Cardiac muscle cell (in vitro differentiated cells and primary cell): ENCODE data around the gene RASSF4. TPM values are rescaled to one million over a fixed set of nuclear protein-coding genes. Genes with fewer than 3 reads are reported as not detected.

ENCODE experiments used
- DNase-seq, 2 donors: peaks; one replicate each; pipeline versions ENCODE4 v3.0.0 to v3.0.0-alpha.2; 2010 to 2017; ENCODE audit warnings: low read depth in 1 of 2, low spot score in 1 of 2
- H3K27ac ChIP-seq: fragments of 200-600 bp; sonication (generic); 2 replicates; pipeline ENCODE4 v1.5.1; 2016
- H3K27me3 ChIP-seq: fragments of 200-600 bp; sonication (generic); 2 replicates; pipeline ENCODE4 v1.6.0; 2016; ENCODE audit warnings: control low read depth
- H3K36me3 ChIP-seq: fragments of 200-600 bp; sonication (generic); 2 replicates; pipeline ENCODE4 v1.5.1; 2016; ENCODE audit warnings: control low read depth
- H3K4me1 ChIP-seq: fragments of 200-600 bp; sonication (generic); 2 replicates; pipeline ENCODE4 v1.8.1; 2017; ENCODE audit warnings: low read depth, mild to moderate bottlenecking, mixed run types
- H3K4me3 ChIP-seq: fragments of 200-600 bp; sonication (generic); 2 replicates; pipeline ENCODE4 v1.5.1; 2016; ENCODE audit warnings: mild to moderate bottlenecking
- H3K9me3 ChIP-seq: fragments of 200-600 bp; sonication (generic); 2 replicates; pipeline ENCODE4 v1.5.1; 2017; ENCODE audit warnings: low read depth, mild to moderate bottlenecking, control low read depth
- CTCF ChIP-seq: IDR thresholded peaks from 2 replicates; pipeline ENCODE4 v1.5.1; 2012; ENCODE audit warnings: low read depth, mild to moderate bottlenecking, low read length
- polyA plus RNA-seq: library from polyadenylated mRNA; unstranded; fragments of >200 nt; fragmentation: Nextera tagmentation; extraction: Ambion mirVana; gene quantifications from 2 replicates; pipeline ENCODE4 v1.2.1, GENCODE V29; 2016
- total RNA-seq: library from RNA; depleted of rRNA; stranded (reverse); fragments of >200 nt; gene quantifications from 2 replicates; pipeline ENCODE4 v1.2.3, GENCODE V29; 2016

RASSF4 gene
- total and polyA plus RNA-seq, 2 experiments from 2014 or later, result 63.6 to 70.7 TPM

- no peaks in the 10 kb centered on the region for H3K9me3 ChIP-seq
- no peak overlapping the region for H3K4me3 ChIP-seq
- no peaks in the 10 kb centered on the region for H3K36me3 ChIP-seq
- H3K27me3 ChIP-seq, result no peaks in the 10 kb centered on the region
- H3K27ac ChIP-seq, result no peak overlapping the region
- peaks cover 9% of the 10 kb centered on the region for H3K4me1 ChIP-seq
- TF ChIP-seq CTCF, result no peak
- no peak for DNase-seq
These were observed 76.1 kb downstream of the RASSF4 start for GRCh38 chr10:45035673-45036072.

GRCh38 chr10:45040921-45041542 is 81.4 kb downstream of the RASSF4 start:
- peaks cover 6% of the 10 kb centered on the region for H3K4me1 ChIP-seq
- TF ChIP-seq CTCF, result no peak
- no peaks in the 10 kb centered on the region for H3K27me3 ChIP-seq
- peak in 1 of 2 donors; percentile 34 for DNase-seq
- H3K9me3 ChIP-seq, result no peaks in the 10 kb centered on the region
- no peaks in the 10 kb centered on the region for H3K36me3 ChIP-seq
- H3K27ac ChIP-seq, result no peak overlapping the region
- no peak overlapping the region for H3K4me3 ChIP-seq

GRCh38 chr10:45044290-45044689 is 84.7 kb downstream of the RASSF4 start:
- no peak for DNase-seq
- Histone ChIP-seq H3K27ac (no peak overlapping the region), H3K9me3 (no peaks in the 10 kb centered on the region), H3K4me1 (no peaks in the 10 kb centered on the region), H3K36me3 (no peaks in the 10 kb centered on the region), H3K4me3 (no peak overlapping the region), H3K27me3 (no peaks in the 10 kb centered on the region)
- no peak for TF ChIP-seq CTCF

Other genes with a start within 250 kb of the RASSF4 start
- 1.3 and 2.3 TPM in 2 replicates for gene TMEM72, start 48.5 kb upstream of the RASSF4 start, total RNA-seq
- gene TMEM72, start 48.5 kb upstream of the RASSF4 start, polyA plus RNA-seq, result 1.2 and 2.3 TPM in 2 replicates
- gene DEPP1, start 19.0 kb downstream of the RASSF4 start, total RNA-seq, result 34.0 and 39.3 TPM in 2 replicates
- gene DEPP1, start 19.0 kb downstream of the RASSF4 start, polyA plus RNA-seq, result 32.3 and 38.3 TPM in 2 replicates
- gene ZNF22, start 41.1 kb downstream of the RASSF4 start, total RNA-seq, result 18.4 and 22.1 TPM in 2 replicates
- 31.3 and 48.1 TPM in 2 replicates for gene ZNF22, start 41.1 kb downstream of the RASSF4 start, polyA plus RNA-seq